ENCODE measurements around the gene TP63. TPM values are rescaled to one million over a fixed set of nuclear protein-coding genes. Genes with fewer than 3 reads are reported as not detected.

Gene TP63
- total and polyA plus RNA-seq, 8 donors: 0.45 to 2.7 (median 0.84) TPM

- TF ChIP-seq, protein P1, sequence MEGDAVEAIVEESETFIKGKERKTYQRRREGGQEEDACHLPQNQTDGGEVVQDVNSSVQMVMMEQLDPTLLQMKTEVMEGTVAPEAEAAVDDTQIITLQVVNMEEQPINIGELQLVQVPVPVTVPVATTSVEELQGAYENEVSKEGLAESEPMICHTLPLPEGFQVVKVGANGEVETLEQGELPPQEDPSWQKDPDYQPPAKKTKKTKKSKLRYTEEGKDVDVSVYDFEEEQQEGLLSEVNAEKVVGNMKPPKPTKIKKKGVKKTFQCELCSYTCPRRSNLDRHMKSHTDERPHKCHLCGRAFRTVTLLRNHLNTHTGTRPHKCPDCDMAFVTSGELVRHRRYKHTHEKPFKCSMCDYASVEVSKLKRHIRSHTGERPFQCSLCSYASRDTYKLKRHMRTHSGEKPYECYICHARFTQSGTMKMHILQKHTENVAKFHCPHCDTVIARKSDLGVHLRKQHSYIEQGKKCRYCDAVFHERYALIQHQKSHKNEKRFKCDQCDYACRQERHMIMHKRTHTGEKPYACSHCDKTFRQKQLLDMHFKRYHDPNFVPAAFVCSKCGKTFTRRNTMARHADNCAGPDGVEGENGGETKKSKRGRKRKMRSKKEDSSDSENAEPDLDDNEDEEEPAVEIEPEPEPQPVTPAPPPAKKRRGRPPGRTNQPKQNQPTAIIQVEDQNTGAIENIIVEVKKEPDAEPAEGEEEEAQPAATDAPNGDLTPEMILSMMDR (IDR thresholded peaks at IDR 0.05): no peak
- no peaks in the 10 kb centered on the region for H3K9me3 ChIP-seq
- H3K36me3 ChIP-seq: no peaks in the 10 kb centered on the region
- H3K27me3 ChIP-seq: no peaks in the 10 kb centered on the region
- DNase-seq (no peak), ATAC-seq (no peak)
- no peak overlapping the region for H3K27ac ChIP-seq
- no peaks in the 10 kb centered on the region for H3K4me1 ChIP-seq
- intact Hi-C loops (cut with DNase I): no loop called here
- H3K4me3 ChIP-seq: no peak overlapping the region
These were observed 106.4 kb downstream of the TP63 start for GRCh38 chr3:189737619-189738018.

- H3K36me3 ChIP-seq: no peaks in the 10 kb centered on the region
- intact Hi-C loops (cut with DNase I): no loop called here
- peaks cover 0 to 4% of the 10 kb centered on the region in 2 donors for H3K9me3 ChIP-seq
- TF ChIP-seq, protein P1 (IDR thresholded peaks at IDR 0.05): no peak
- no peak overlapping the region for H3K27ac ChIP-seq
- no peak overlapping the region for H3K4me3 ChIP-seq
- no peaks in the 10 kb centered on the region for H3K4me1 ChIP-seq
- no peaks in the 10 kb centered on the region for H3K27me3 ChIP-seq
- no peak for ATAC-seq
- no peak for DNase-seq
These were observed 108.2 kb downstream of the TP63 start for GRCh38 chr3:189739378-189739777.

GRCh38 chr3:189740156-189740555 lies 109.0 kb downstream of the TP63 start:
- no peaks in the 10 kb centered on the region for H3K4me1 ChIP-seq
- H3K9me3 ChIP-seq: peaks cover 0 to 11% of the 10 kb centered on the region in 2 donors
- no peak overlapping the region for H3K27ac ChIP-seq
- no peak overlapping the region for H3K4me3 ChIP-seq
- H3K27me3 ChIP-seq: no peaks in the 10 kb centered on the region
- no peaks in the 10 kb centered on the region for H3K36me3 ChIP-seq
- TF ChIP-seq, protein P1 (IDR thresholded peaks at IDR 0.05): no peak
- intact Hi-C loops (cut with DNase I): no loop called here
- DNase-seq (no peak), ATAC-seq (no peak)

GRCh38 chr3:189744235-189744634 lies 113.0 kb downstream of the TP63 start:
- Histone ChIP-seq H3K4me3 (no peak overlapping the region), H3K36me3 (no peaks in the 10 kb centered on the region), H3K9me3 (peaks cover 4 to 24% of the 10 kb centered on the region in 2 donors), H3K27me3 (no peaks in the 10 kb centered on the region), H3K4me1 (no peaks in the 10 kb centered on the region), H3K27ac (no peak overlapping the region)
- DNase-seq (no peak), ATAC-seq (no peak)
- TF ChIP-seq, protein P1 (IDR thresholded peaks at IDR 0.05): no peak
- intact Hi-C loops (cut with DNase I): no loop called here

DNA sequence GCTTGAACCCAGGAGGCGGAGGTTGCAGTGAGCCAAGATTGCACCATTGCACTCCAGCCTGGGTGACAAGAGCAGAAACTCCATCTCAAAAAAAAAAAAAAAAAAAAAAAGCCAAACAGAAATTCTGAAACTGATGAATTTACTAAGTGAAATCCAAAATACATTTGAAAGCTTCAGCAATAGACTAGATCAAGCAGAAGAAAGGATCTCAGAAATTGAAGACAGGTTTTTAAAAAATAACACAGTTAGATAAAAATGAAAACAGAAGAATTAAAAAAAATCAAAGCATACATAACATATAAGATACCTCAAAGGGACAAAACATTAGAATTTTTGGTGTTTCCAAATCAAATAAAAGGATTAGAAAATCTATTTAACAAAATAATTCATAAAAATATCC lies 114.4 kb downstream of the TP63 start:
- no peak for ATAC-seq
- Histone ChIP-seq H3K36me3 (no peaks in the 10 kb centered on the region), H3K9me3 (peaks cover 4 to 24% of the 10 kb centered on the region in 2 donors), H3K27ac (no peak overlapping the region), H3K4me1 (no peaks in the 10 kb centered on the region), H3K4me3 (no peak overlapping the region), H3K27me3 (no peaks in the 10 kb centered on the region)
- intact Hi-C loops (cut with DNase I): no loop called here
- no peak for DNase-seq
- TF ChIP-seq, protein P1 (IDR thresholded peaks at IDR 0.05): no peak

Data from left lung (tissue), 10 donors.